Measurements from ENCODE around the gene MTHFSD.

GRCh38 chr16:86536621-86537020 lies 18.4 kb downstream of the MTHFSD start:
- TF ChIP-seq EP300 (IDR thresholded peaks at IDR 0.05) = no peak
- TF ChIP-seq POLR2A (IDR thresholded peaks at IDR 0.05) = no peak
- TF ChIP-seq CTCF (IDR thresholded peaks at IDR 0.05) = no peak
